Measurements from ENCODE around the gene GMPR2. TPM values are rescaled to one million over a fixed set of nuclear protein-coding genes. Genes with fewer than 3 reads are reported as not detected.

Gene GMPR2
- total and polyA plus RNA-seq, 2 of the 13 experiments (the other 11 are each of a cell fraction or from before 2014, with no cell fraction given): 210 to 273 TPM

DNA sequence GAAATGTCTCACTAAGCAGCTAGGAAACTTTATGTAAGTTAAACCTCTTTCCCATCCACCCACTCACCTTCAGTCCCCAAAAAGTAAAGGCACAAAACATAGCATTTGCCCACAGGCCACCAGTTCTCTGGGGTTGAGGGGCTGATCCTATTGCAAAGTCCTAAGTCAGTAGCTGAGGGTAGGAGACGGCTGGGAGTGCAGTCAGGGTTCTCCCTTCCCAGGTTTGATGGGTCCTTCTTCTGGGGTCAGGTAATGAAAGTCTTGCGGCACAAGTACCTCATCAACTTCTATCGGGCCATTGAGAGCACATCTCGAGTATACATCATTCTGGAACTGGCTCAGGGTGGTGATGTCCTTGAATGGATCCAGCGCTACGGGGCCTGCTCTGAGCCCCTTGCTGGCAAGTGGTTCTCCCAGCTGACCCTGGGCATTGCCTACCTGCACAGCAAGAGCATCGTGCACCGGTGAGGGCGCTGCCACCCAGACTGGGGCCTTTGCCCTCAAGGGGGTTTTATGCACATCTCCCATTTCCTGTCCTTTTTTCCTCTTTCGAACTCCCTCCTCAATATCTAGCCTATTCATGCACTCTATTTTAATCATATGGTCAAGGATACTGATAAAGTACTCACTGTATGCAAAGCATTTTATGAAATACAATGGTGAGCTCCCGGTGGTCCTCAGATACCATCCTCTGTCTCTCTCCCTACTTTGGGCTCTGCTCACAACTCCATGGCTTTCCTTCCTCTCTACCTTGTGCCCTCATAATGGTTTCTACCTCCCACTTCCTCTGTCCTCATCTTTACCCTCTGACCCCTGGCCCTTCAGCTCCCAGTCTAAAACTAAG, 26.2 kb upstream of the GMPR2 start:
- ATAC-seq (peak; percentile 12), DNase-seq (ENCODE audit: low spot score) (no peak), FAIRE-seq (no peak)
- Histone ChIP-seq H3K9ac (ENCODE audit: insufficient read depth, low read depth, low read length) (no peak overlapping the region), H3K9me3 (ENCODE audit: low read length) (no peaks in the 10 kb centered on the region), H3K36me3 (replicated peaks in 1 of 2; ENCODE audit: control insufficient read depth in 1 of 2, insufficient read depth in 2 of 2, low read length in 2 of 2) (peaks cover 42 to 56% of the 10 kb centered on the region in 2 experiments), H3K27me3 (ENCODE audit: control insufficient read depth in 1 of 2, insufficient read depth in 2 of 2, low read length in 2 of 2) (no peaks in the 10 kb centered on the region), H3K4me1 (ENCODE audit: insufficient read depth, low read length) (peaks cover 3% of the 10 kb centered on the region; the same call in 1 of the 2 replicates), H3K4me2 (ENCODE audit: low read depth, low read length) (no peak overlapping the region), H2AFZ (ENCODE audit: low read length) (no peak overlapping the region), H4K20me1 (ENCODE audit: insufficient read depth, low read length) (no peaks in the 10 kb centered on the region), H3K79me2 (ENCODE audit: insufficient read depth, low read length) (no peaks in the 10 kb centered on the region), H3K4me3 (replicated peaks in 1 of 3; ENCODE audit: insufficient read depth in 1 of 3, low read depth in 2 of 3, low read length in 3 of 3) (no peak overlapping the region), H3K27ac (ENCODE audit: extremely low read length, insufficient read depth, low read length) (no peak overlapping the region)
- BruUV-seq (replicated peaks): TSS peak; percentile 24
- intact Hi-C loops (cut with micrococcal nuclease; ENCODE audit: unreplicated experiment) (no loop called here), in situ Hi-C loops (cut with HindIII; ENCODE audit: extremely low pct_ligation_motif_present, low pct_unique_long_range_greater_than_20kb) (no loop called here)
- CTCF ChIA-PET (ENCODE audit: low intra/inter-chr PET ratio, low total read pairs): no interaction called here
- 97% methylated on average over 11 of the region's 11 CpGs for WGBS (ENCODE audit: low lambda C conversion rate)
- POLR2A ChIA-PET: interaction anchor here (0.9 to 2.7 kb wide), 9 partner anchors 8 to 65 kb away, joined by 3 to 13 read pairs (median 5); partner anchors contain the start of genes IPO4, IRF9, MDP1 and PSME2
- no peak for TF ChIP-seq AHR (CRISPR knock-in tag; IDR thresholded peaks at IDR 0.05)
- peak; percentile 41; the same call in 1 of the 2 replicates for TF ChIP-seq HIVEP1 (CRISPR knock-in tag; IDR thresholded peaks at IDR 0.05)
- TF ChIP-seq RBFOX2 (IDR thresholded peaks at IDR 0.05; ENCODE audit: low read depth, low read length): peak; percentile 58
- TF ChIP-seq, protein P1, sequence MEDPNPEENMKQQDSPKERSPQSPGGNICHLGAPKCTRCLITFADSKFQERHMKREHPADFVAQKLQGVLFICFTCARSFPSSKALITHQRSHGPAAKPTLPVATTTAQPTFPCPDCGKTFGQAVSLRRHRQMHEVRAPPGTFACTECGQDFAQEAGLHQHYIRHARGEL (CRISPR knock-in tag; IDR thresholded peaks at IDR 0.05): peak; percentile 64; the same call in 1 of the 2 replicates
- TF ChIP-seq, protein P2, sequence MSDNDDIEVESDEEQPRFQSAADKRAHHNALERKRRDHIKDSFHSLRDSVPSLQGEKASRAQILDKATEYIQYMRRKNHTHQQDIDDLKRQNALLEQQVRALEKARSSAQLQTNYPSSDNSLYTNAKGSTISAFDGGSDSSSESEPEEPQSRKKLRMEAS (IDR thresholded peaks at IDR 0.05): no peak
- TF ChIP-seq ATAD3A (CRISPR knock-in tag; IDR thresholded peaks at IDR 0.05): no peak
- TF ChIP-seq PCBP1 (IDR thresholded peaks at IDR 0.05; ENCODE audit: borderline replicate concordance, low read depth, low read length): no peak
- peak; percentile 68; the same call in 1 of the 2 replicates for TF ChIP-seq HOXA9 (CRISPR knock-in tag; IDR thresholded peaks at IDR 0.05; ENCODE audit: borderline replicate concordance)
- TF ChIP-seq, protein P3, sequence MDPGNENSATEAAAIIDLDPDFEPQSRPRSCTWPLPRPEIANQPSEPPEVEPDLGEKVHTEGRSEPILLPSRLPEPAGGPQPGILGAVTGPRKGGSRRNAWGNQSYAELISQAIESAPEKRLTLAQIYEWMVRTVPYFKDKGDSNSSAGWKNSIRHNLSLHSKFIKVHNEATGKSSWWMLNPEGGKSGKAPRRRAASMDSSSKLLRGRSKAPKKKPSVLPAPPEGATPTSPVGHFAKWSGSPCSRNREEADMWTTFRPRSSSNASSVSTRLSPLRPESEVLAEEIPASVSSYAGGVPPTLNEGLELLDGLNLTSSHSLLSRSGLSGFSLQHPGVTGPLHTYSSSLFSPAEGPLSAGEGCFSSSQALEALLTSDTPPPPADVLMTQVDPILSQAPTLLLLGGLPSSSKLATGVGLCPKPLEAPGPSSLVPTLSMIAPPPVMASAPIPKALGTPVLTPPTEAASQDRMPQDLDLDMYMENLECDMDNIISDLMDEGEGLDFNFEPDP (CRISPR knock-in tag; conservative IDR thresholded peaks at IDR 0.05): 0 out of 2 replicates have a peak, but pooled peaks have one; percentile 56
- TF ChIP-seq, protein P4, sequence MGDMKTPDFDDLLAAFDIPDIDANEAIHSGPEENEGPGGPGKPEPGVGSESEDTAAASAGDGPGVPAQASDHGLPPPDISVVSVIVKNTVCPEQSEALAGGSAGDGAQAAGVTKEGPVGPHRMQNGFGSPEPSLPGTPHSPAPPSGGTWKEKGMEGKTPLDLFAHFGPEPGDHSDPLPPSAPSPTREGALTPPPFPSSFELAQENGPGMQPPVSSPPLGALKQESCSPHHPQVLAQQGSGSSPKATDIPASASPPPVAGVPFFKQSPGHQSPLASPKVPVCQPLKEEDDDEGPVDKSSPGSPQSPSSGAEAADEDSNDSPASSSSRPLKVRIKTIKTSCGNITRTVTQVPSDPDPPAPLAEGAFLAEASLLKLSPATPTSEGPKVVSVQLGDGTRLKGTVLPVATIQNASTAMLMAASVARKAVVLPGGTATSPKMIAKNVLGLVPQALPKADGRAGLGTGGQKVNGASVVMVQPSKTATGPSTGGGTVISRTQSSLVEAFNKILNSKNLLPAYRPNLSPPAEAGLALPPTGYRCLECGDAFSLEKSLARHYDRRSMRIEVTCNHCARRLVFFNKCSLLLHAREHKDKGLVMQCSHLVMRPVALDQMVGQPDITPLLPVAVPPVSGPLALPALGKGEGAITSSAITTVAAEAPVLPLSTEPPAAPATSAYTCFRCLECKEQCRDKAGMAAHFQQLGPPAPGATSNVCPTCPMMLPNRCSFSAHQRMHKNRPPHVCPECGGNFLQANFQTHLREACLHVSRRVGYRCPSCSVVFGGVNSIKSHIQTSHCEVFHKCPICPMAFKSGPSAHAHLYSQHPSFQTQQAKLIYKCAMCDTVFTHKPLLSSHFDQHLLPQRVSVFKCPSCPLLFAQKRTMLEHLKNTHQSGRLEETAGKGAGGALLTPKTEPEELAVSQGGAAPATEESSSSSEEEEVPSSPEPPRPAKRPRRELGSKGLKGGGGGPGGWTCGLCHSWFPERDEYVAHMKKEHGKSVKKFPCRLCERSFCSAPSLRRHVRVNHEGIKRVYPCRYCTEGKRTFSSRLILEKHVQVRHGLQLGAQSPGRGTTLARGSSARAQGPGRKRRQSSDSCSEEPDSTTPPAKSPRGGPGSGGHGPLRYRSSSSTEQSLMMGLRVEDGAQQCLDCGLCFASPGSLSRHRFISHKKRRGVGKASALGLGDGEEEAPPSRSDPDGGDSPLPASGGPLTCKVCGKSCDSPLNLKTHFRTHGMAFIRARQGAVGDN (CRISPR knock-in tag; IDR thresholded peaks at IDR 0.05): peak; percentile 27; the same call in 1 of the 2 replicates
- peak; percentile 61 for TF ChIP-seq ZNF282 (IDR thresholded peaks at IDR 0.05; ENCODE audit: partially characterized antibody)
- peak; percentile 34; the same call in 1 of the 2 replicates for TF ChIP-seq SSRP1 (CRISPR knock-in tag; IDR thresholded peaks at IDR 0.05)
- TF ChIP-seq SOX6 (IDR thresholded peaks at IDR 0.05): no peak
- TF ChIP-seq SOX6 (CRISPR knock-in tag; IDR thresholded peaks at IDR 0.05): peak; percentile 18; the same call in 1 of the 2 replicates
- TF ChIP-seq AGO2 (optimal IDR thresholded peaks at IDR 0.05; ENCODE audit: low read depth, low read length): peak; percentile 58
- TF ChIP-seq ZNF333 (CRISPR knock-in tag; IDR thresholded peaks at IDR 0.05; ENCODE audit: borderline replicate concordance): 0 out of 2 replicates have a peak, but pooled peaks have one; percentile 64
- TF ChIP-seq, protein P5, sequence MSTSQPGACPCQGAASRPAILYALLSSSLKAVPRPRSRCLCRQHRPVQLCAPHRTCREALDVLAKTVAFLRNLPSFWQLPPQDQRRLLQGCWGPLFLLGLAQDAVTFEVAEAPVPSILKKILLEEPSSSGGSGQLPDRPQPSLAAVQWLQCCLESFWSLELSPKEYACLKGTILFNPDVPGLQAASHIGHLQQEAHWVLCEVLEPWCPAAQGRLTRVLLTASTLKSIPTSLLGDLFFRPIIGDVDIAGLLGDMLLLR (CRISPR knock-in tag; IDR thresholded peaks at IDR 0.05): peak; percentile 18; the same call in 1 of the 2 replicates
